Lung (tissue), 12 donors: Measurements from ENCODE around the gene SEC61B. TPM values are rescaled to one million over a fixed set of nuclear protein-coding genes. Genes with fewer than 3 reads are reported as not detected.
"Not testable (repeated sequence)": the region's sequence is repeated elsewhere in the genome, so short reads cannot be mapped to it uniquely, and the experiment has no call there.

Experiments
- ATAC-seq: fragments of 200-7000 bp; cut with Tn5 transposase; one replicate; pipeline ENCODE4 v1.9.1; 2020; ENCODE audit warnings: moderate number of reproducible peaks; ENCODE audit not compliant: insufficient read depth, low FRiP score
- DNase-seq, 3 donors: peaks; one replicate each; pipeline ENCODE4 v3.0.0-alpha.2; 2013 to 2017
- H3K27ac ChIP-seq, 2 donors: one replicate each; pipeline ENCODE4 v1.5.1; 2013; ENCODE audit warnings: mild to moderate bottlenecking in 2 of 2, moderate library complexity in 2 of 2, control low read depth in 1 of 2, inconsistent platforms in 1 of 2, low read depth in 1 of 2, low read length in 1 of 2
- H3K27me3 ChIP-seq, 3 donors: one replicate each; pipeline ENCODE4 v1.5.1; 2013; ENCODE audit warnings: low read length in 2 of 3; ENCODE audit not compliant: control insufficient read depth in 3 of 3, insufficient read depth in 3 of 3
- H3K36me3 ChIP-seq, 4 donors: one replicate each; pipeline ENCODE4 v1.5.1; 2013; ENCODE audit warnings: low read length in 4 of 4, mild to moderate bottlenecking in 1 of 4, moderate library complexity in 1 of 4; ENCODE audit not compliant: control insufficient read depth in 4 of 4, insufficient read depth in 4 of 4
- H3K4me1 ChIP-seq, 5 donors: one replicate each; pipeline ENCODE4 v1.5.1; 2013; ENCODE audit warnings: low read length in 5 of 5, mild to moderate bottlenecking in 2 of 5, moderate library complexity in 1 of 5; ENCODE audit not compliant: control insufficient read depth in 5 of 5, insufficient read depth in 5 of 5
- H3K4me3 ChIP-seq: one replicate; pipeline ENCODE4 v1.5.1; 2013; ENCODE audit warnings: mild to moderate bottlenecking, control low read depth, moderate library complexity
- H3K9ac ChIP-seq, 2 donors: one replicate each; pipeline ENCODE4 v1.5.1; 2013; ENCODE audit warnings: low read length in 2 of 2, control low read depth in 1 of 2; ENCODE audit not compliant: insufficient read depth in 1 of 2
- H3K9me3 ChIP-seq, 4 donors: one replicate each; pipeline ENCODE4 v1.5.1; 2013; ENCODE audit warnings: low read length in 3 of 4, mild to moderate bottlenecking in 1 of 4, moderate library complexity in 1 of 4; ENCODE audit not compliant: control insufficient read depth in 4 of 4, insufficient read depth in 3 of 4
- CTCF ChIP-seq: IDR thresholded peaks from 2 replicates; pipeline ENCODE4 v1.5.1; 2012; ENCODE audit warnings: mild to moderate bottlenecking; ENCODE audit errors: control extremely low read depth, extremely low read depth
- whole genome bisulfite sequencing, 2 donors: extraction: QIAGEN DNeasy Blood & Tissue Kit; methylation state at CpG; one replicate each; pipeline ENCODE4 v1.1.7; 2013; 5-methylcytosine and 5-hydroxymethylcytosine counted together
- polyA plus RNA-seq, 2 donors: library from polyadenylated mRNA; stranded (reverse); fragments of 200-250 nt; gene quantifications; one replicate each; pipeline ENCODE4 v1.2.1, GENCODE V29; 2013
- total RNA-seq, 2 donors: library from RNA; depleted of rRNA in 1 of 2; stranded (reverse); fragments of >200 nt in 1 of 2; gene quantifications; one replicate each; pipeline ENCODE4 v1.2.1, GENCODE V29; 2014 to 2021
- donor health status: control.
- donor health status: control.
- donor health status: Bipolar disorder and iron deficiency.
- donor health status: healthy.
- donor health status: DM: yes; HTN: yes; CAD: no.

Gene SEC61B
- total and polyA plus RNA-seq, 4 donors: 35.9 to 516 (median 267) TPM

DNA sequence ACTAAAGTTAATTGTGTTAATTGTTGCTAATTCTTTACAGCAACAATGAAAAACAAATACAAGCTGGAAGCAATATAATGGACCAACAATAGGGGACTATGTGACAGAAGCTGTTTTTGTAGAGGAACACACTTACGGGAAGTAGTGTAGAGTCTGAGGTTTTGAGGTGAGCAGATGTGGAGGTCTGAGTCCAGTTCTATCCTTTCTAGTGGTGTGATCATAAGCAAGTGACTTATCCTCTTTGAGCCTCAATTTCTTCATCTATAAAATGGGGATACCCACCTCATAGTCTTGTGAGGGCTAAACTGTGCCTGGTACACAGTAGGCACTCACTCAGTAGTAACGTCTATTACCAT lies 28.6 kb upstream of the SEC61B start:
- Histone ChIP-seq H3K9ac (no peak overlapping the region), H3K4me1 (peaks cover 0 to 4% (median 0%) of the 10 kb centered on the region in 5 donors), H3K9me3 (no peaks in the 10 kb centered on the region), H3K27ac (no peak overlapping the region), H3K4me3 (no peak overlapping the region), H3K36me3 (no peaks in the 10 kb centered on the region), H3K27me3 (no peaks in the 10 kb centered on the region)
- no peak for DNase-seq
- TF ChIP-seq CTCF: no peak
- ATAC-seq: no peak
- 80% methylated on average over 2 of the region's 2 CpGs for WGBS, 2 donors

DNA sequence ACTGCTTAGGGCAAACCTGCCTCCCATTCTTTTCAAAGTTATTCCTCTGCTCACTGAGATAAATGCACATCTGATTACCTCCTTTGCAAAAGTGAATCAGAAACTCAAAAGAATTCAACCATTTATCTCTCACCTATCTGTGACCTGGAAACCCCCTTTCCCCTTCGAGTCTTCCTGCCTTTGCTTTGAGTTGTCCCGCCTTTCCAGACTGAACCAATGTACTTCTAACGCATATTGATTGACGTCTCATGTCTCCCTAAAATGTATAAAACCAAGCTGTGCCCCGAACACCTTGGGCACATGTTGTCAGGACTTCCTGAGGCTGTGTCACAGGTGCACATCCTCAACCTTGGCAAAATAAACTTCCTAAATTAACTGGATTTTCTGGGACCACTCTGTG lies 25.6 kb upstream of the SEC61B start:
- not testable (repeated sequence) for H3K9me3 ChIP-seq, ATAC-seq, H3K4me1 ChIP-seq, H3K4me3 ChIP-seq, DNase-seq, H3K9ac ChIP-seq, H3K27me3 ChIP-seq, H3K27ac ChIP-seq, H3K36me3 ChIP-seq
- 79 to 87% methylated on average over 5 of the region's 5 CpGs for WGBS, 2 donors

DNA sequence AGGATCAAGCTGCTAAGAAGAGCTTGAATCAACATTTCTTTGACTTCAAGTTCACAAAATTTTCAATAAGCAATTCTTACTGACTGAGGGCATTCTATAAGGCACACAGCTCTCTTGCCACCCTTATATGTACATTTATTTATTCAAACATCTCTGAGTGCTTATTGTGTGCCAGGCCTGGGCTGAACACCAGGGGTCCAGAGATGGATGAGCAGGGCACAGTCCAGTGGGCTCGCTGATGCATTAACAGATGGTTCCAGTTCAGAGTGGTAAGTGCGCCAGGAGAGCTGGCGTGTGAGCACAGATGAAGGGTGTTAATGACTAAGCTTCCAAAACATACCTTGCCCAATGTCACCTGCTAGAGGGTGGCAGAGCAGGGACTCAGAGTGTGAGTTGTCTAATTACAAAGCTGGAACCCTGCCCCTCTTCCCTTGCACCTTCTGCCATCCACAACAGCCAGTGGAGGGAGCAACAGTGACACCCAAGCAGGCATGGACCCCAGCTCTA lies 24.9 kb upstream of the SEC61B start:
- TF ChIP-seq CTCF: no peak
- ATAC-seq (no peak), DNase-seq (no peak)
- no peak overlapping the region for H3K4me3 ChIP-seq
- no peaks in the 10 kb centered on the region for H3K9me3 ChIP-seq
- H3K36me3 ChIP-seq: no peaks in the 10 kb centered on the region
- no peak overlapping the region for H3K27ac ChIP-seq
- 81 to 94% methylated on average over 3 of the region's 3 CpGs for WGBS, 2 donors
- H3K4me1 ChIP-seq: no peaks in the 10 kb centered on the region
- no peaks in the 10 kb centered on the region for H3K27me3 ChIP-seq
- no peak overlapping the region for H3K9ac ChIP-seq

DNA sequence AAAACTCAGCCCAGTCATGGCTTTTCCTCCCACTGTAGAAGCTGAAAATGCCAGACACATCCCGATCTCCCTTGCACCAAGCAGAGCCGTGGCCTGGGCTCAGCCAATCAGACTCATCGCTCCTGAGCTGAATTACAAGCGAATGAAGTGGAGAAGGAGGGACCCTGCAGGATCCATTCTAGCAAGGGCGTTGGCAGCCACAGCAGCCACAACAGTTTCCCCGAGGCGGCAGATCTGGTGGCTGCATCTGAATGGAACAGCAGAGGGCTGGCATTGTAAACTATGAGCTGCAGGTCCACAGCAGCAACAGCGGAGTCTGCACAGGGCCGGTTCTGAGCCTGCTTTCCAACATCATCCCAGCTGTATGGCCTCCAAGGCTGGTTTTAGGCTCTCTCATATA lies 24.1 kb upstream of the SEC61B start:
- H3K4me1 ChIP-seq: no peaks in the 10 kb centered on the region
- no peaks in the 10 kb centered on the region for H3K27me3 ChIP-seq
- H3K9ac ChIP-seq: no peak overlapping the region
- H3K27ac ChIP-seq: no peak overlapping the region
- WGBS, 2 donors: 83 to 84% methylated on average over 9 of the region's 9 CpGs
- no peak overlapping the region for H3K4me3 ChIP-seq
- DNase-seq (no peak), ATAC-seq (no peak)
- no peaks in the 10 kb centered on the region for H3K36me3 ChIP-seq
- no peaks in the 10 kb centered on the region for H3K9me3 ChIP-seq
- TF ChIP-seq CTCF: no peak
